Measurements from ENCODE around the gene MRGPRD.

GRCh38 chr11:69030301-69030700 is 49.5 kb upstream of the MRGPRD start:
- TF ChIP-seq CTCF (conservative IDR thresholded peaks at IDR 0.05) (no peak), ZFX (IDR thresholded peaks at IDR 0.05) (no peak)
